Activated T-cell treated with anti-CD3 and anti-CD28 coated beads, Interleukin-2, amount 50 U/mL, for 1 hour (primary cell): ENCODE measurements around the gene IZUMO2.

ENCODE experiments used
- DNase-seq: peaks from one replicate; pipeline ENCODE4 v3.0.0-alpha.2; 2020

Gene IZUMO2

GRCh38 chr19:50162988-50163387 lies at the start of gene IZUMO2:
Gene IZUMO2, minus strand, starts transcription at chr19:50163281. Its CDS starts 87 bp downstream, at chr19:50163194.
- DNase-seq = no peak

GRCh38 chr19:50210425-50210824 lies 47.3 kb upstream of the IZUMO2 start:
- no peak for DNase-seq

GRCh38 chr19:50209131-50209530 lies 46.0 kb upstream of the IZUMO2 start:
- DNase-seq = no peak

GRCh38 chr19:50207730-50208129 lies 44.6 kb upstream of the IZUMO2 start:
- DNase-seq = no peak

GRCh38 chr19:50206191-50206590 lies 43.1 kb upstream of the IZUMO2 start:
- no peak for DNase-seq

- DNase-seq = no peak
Measured at GRCh38 chr19:50205681-50206138, 42.6 kb upstream of the IZUMO2 start.

GRCh38 chr19:50204811-50205675 lies 42.0 kb upstream of the IZUMO2 start:
- no peak for DNase-seq

- no peak for DNase-seq
Measured at GRCh38 chr19:50204081-50204428, 41.0 kb upstream of the IZUMO2 start.

- no peak for DNase-seq
Measured at GRCh38 chr19:50203281-50204080, 40.4 kb upstream of the IZUMO2 start, which contains the start of gene MYH14. Gene MYH14, plus strand, starts transcription at chr19:50203622. Its CDS starts 6,744 bp downstream, at chr19:50210366.

GRCh38 chr19:50202962-50203280 lies 39.8 kb upstream of the IZUMO2 start:
- no peak for DNase-seq

GRCh38 chr19:50202386-50202785 lies 39.3 kb upstream of the IZUMO2 start:
- no peak for DNase-seq

GRCh38 chr19:50199259-50199555 lies 36.1 kb upstream of the IZUMO2 start:
- DNase-seq = no peak

- DNase-seq = no peak
Measured at GRCh38 chr19:50198431-50199258, 35.6 kb upstream of the IZUMO2 start.

- no peak for DNase-seq
Measured at GRCh38 chr19:50197348-50197747, 34.3 kb upstream of the IZUMO2 start.

GRCh38 chr19:50196322-50196932 lies 33.3 kb upstream of the IZUMO2 start:
- DNase-seq = no peak

GRCh38 chr19:50195224-50195623 lies 32.1 kb upstream of the IZUMO2 start:
- no peak for DNase-seq

GRCh38 chr19:50192463-50193211 lies 29.6 kb upstream of the IZUMO2 start:
- no peak for DNase-seq

- DNase-seq = no peak
Measured at GRCh38 chr19:50191216-50191615, 28.1 kb upstream of the IZUMO2 start.

- DNase-seq = no peak
Measured at GRCh38 chr19:50190439-50190891, 27.4 kb upstream of the IZUMO2 start.

GRCh38 chr19:50189331-50189730 lies 26.2 kb upstream of the IZUMO2 start:
- no peak for DNase-seq

GRCh38 chr19:50187937-50188336 lies 24.9 kb upstream of the IZUMO2 start:
- no peak for DNase-seq

- DNase-seq = no peak
Measured at GRCh38 chr19:50184196-50184595, 21.1 kb upstream of the IZUMO2 start.
